Measurements from ENCODE around the gene MBNL1.
"Not testable (repeated sequence)": the region's sequence is repeated elsewhere in the genome, so short reads cannot be mapped to it uniquely, and the experiment has no call there.

MBNL1 gene

GRCh38 chr3:152382312-152383135 is 113.8 kb downstream of the MBNL1 start:
- peak; percentile 83 for DNase-seq

- DNase-seq = no peak
Measured at GRCh38 chr3:152383136-152383606, 114.4 kb downstream of the MBNL1 start.

GRCh38 chr3:152384412-152384811 is 115.7 kb downstream of the MBNL1 start:
- DNase-seq = no peak

- DNase-seq = no peak
Measured at GRCh38 chr3:152385761-152386160, 117.0 kb downstream of the MBNL1 start.

GRCh38 chr3:152386208-152386607 is 117.5 kb downstream of the MBNL1 start:
- no peak for DNase-seq

GRCh38 chr3:152388631-152389030 is 119.9 kb downstream of the MBNL1 start:
- DNase-seq = no peak

- DNase-seq = no peak
Measured at GRCh38 chr3:152389316-152389934, 120.7 kb downstream of the MBNL1 start.

- no peak for DNase-seq
Measured at GRCh38 chr3:152390647-152391046, 121.9 kb downstream of the MBNL1 start.

GRCh38 chr3:152391671-152392070 is 122.9 kb downstream of the MBNL1 start:
- DNase-seq = no peak

- no peak for DNase-seq
Measured at GRCh38 chr3:152392272-152392880, 123.6 kb downstream of the MBNL1 start.

GRCh38 chr3:152394246-152394645 is 125.5 kb downstream of the MBNL1 start:
- no peak for DNase-seq

- no peak for DNase-seq
Measured at GRCh38 chr3:152395764-152396163, 127.0 kb downstream of the MBNL1 start.

GRCh38 chr3:152396867-152397266 is 128.1 kb downstream of the MBNL1 start:
- DNase-seq = no peak

GRCh38 chr3:152397348-152397747 is 128.6 kb downstream of the MBNL1 start:
- not testable (repeated sequence) for DNase-seq

GRCh38 chr3:152398495-152398894 is 129.8 kb downstream of the MBNL1 start:
- no peak for DNase-seq

GRCh38 chr3:152399374-152399773 is 130.6 kb downstream of the MBNL1 start:
- DNase-seq = peak; percentile 59

GRCh38 chr3:152400887-152401286 is 132.2 kb downstream of the MBNL1 start:
- DNase-seq = no peak

GRCh38 chr3:152402695-152403451 is 134.1 kb downstream of the MBNL1 start:
- DNase-seq = no peak

- DNase-seq = peak; percentile 34
Measured at GRCh38 chr3:152403632-152404066, 134.9 kb downstream of the MBNL1 start.

GRCh38 chr3:152404976-152405375 is 136.2 kb downstream of the MBNL1 start:
- no peak for DNase-seq

- peak; percentile 97 for DNase-seq
Measured at GRCh38 chr3:152405915-152406802, 137.4 kb downstream of the MBNL1 start.

- DNase-seq = no peak
Measured at GRCh38 chr3:152413240-152413639, 144.5 kb downstream of the MBNL1 start.

Data from inflammatory macrophage treated with lipopolysaccharide for 4 hours (primary cell).